Measurements from ENCODE around the gene KLHDC4.

The KLHDC4 gene

DNA sequence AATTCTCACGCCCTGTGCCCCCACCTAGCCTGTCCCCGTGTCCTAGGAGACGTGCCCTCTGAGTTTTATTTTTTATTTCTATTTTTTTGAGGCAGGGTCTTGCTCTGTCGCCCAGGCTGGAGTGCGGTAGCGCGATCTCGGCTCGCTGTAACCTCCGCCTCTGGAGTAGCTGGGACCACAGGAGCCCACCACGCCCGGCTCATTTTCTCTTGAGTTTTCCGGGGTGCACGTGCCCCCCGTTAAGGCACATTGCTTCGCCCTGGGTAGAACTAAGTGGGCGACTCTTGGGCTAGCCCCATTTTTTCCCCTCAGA is 655 bp upstream of the KLHDC4 start:
- TF ChIP-seq YY1 (IDR thresholded peaks at IDR 0.05; ENCODE audit: insufficient read depth, insufficient read length) (no peak), ZNF274 (IDR thresholded peaks at IDR 0.05; ENCODE audit: low read depth, low read length) (no peak)
- H3K9ac ChIP-seq (ENCODE audit: insufficient read length, low read depth) = peak overlapping the region; percentile 91
- H3K4me1 ChIP-seq (ENCODE audit: insufficient read depth, insufficient read length) = peaks cover 8% of the 10 kb centered on the region
- H3K27me3 ChIP-seq (ENCODE audit: insufficient read depth, insufficient read length) = no peaks in the 10 kb centered on the region
- H3K4me3 ChIP-seq (ENCODE audit: insufficient read length, low read depth) = peak overlapping the region; percentile 95
- peaks cover 35% of the 10 kb centered on the region for H3K36me3 ChIP-seq (ENCODE audit: insufficient read depth, insufficient read length, low read length)
- DNase-seq (ENCODE audit: low read depth, low spot score) = no peak
- no peaks in the 10 kb centered on the region for H3K9me3 ChIP-seq (ENCODE audit: insufficient read depth, low read length)

- TF ChIP-seq SUZ12 (IDR thresholded peaks at IDR 0.05; ENCODE audit: extremely low read depth, insufficient read depth, insufficient read length) = no peak
- TF ChIP-seq YY1 (IDR thresholded peaks at IDR 0.05; ENCODE audit: insufficient read depth, insufficient read length) = no peak
- TF ChIP-seq ZNF274 (IDR thresholded peaks at IDR 0.05; ENCODE audit: low read depth, low read length) = no peak
Measured at GRCh38 chr16:87765473-87765775, 362 bp downstream of the KLHDC4 start.

GRCh38 chr16:87764600-87765472 is 950 bp downstream of the KLHDC4 start:
- Histone ChIP-seq H3K27me3 (ENCODE audit: insufficient read depth, insufficient read length) (no peaks in the 10 kb centered on the region), H3K4me3 (ENCODE audit: insufficient read length, low read depth) (peak overlapping the region; percentile 95), H3K9ac (ENCODE audit: insufficient read length, low read depth) (peak overlapping the region; percentile 91), H3K9me3 (ENCODE audit: insufficient read depth, low read length) (no peaks in the 10 kb centered on the region), H3K4me1 (ENCODE audit: insufficient read depth, insufficient read length) (peaks cover 8% of the 10 kb centered on the region), H3K36me3 (ENCODE audit: insufficient read depth, insufficient read length, low read length) (peaks cover 48% of the 10 kb centered on the region)
- TF ChIP-seq SUZ12 (IDR thresholded peaks at IDR 0.05; ENCODE audit: extremely low read depth, insufficient read depth, insufficient read length) = no peak
- no peak for TF ChIP-seq YY1 (IDR thresholded peaks at IDR 0.05; ENCODE audit: insufficient read depth, insufficient read length)
- TF ChIP-seq ZNF274 (IDR thresholded peaks at IDR 0.05; ENCODE audit: low read depth, low read length) = no peak
- no peak for DNase-seq (ENCODE audit: low read depth, low spot score)

More at GRCh38 chr16:87765473-87765775, 362 bp downstream of the KLHDC4 start:
- Histone ChIP-seq H3K4me3 (ENCODE audit: insufficient read length, low read depth) (peak overlapping the region; percentile 95), H3K9ac (ENCODE audit: insufficient read length, low read depth) (peak overlapping the region; percentile 91), H3K4me1 (ENCODE audit: insufficient read depth, insufficient read length) (peaks cover 8% of the 10 kb centered on the region), H3K36me3 (ENCODE audit: insufficient read depth, insufficient read length, low read length) (peaks cover 45% of the 10 kb centered on the region), H3K27me3 (ENCODE audit: insufficient read depth, insufficient read length) (no peaks in the 10 kb centered on the region), H3K9me3 (ENCODE audit: insufficient read depth, low read length) (no peaks in the 10 kb centered on the region)
- no peak for DNase-seq (ENCODE audit: low read depth, low spot score)

DNA sequence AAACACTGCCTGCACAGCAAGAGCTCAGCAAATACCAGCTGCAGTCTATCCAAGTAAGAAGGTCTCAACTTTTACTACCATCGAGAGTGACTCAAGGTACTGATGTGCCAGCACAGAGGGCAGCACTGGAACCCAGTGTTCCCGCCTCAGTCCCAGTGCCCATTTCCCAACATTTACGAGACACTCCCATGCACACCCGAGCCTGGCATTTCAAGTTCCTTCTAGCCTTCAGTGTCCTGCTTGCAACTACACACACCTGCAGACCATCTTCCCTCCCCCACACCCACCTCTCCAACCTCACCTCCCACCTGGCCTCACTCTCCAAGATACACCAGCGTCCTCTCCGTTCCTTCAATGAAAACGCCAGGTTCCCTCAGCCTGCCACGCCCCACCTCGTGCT is 3.2 kb downstream of the KLHDC4 start:
- H3K27me3 ChIP-seq (ENCODE audit: insufficient read depth, insufficient read length) = no peaks in the 10 kb centered on the region
- H3K9ac ChIP-seq (ENCODE audit: insufficient read length, low read depth) = no peak overlapping the region
- H3K36me3 ChIP-seq (ENCODE audit: insufficient read depth, insufficient read length, low read length) = peaks cover 66% of the 10 kb centered on the region
- H3K4me3 ChIP-seq (ENCODE audit: insufficient read length, low read depth) = no peak overlapping the region
- peaks cover 8% of the 10 kb centered on the region for H3K4me1 ChIP-seq (ENCODE audit: insufficient read depth, insufficient read length)
- TF ChIP-seq YY1 (IDR thresholded peaks at IDR 0.05; ENCODE audit: insufficient read depth, insufficient read length) (no peak), ZNF274 (IDR thresholded peaks at IDR 0.05; ENCODE audit: low read depth, low read length) (no peak), SUZ12 (IDR thresholded peaks at IDR 0.05; ENCODE audit: extremely low read depth, insufficient read depth, insufficient read length) (no peak)
- H3K9me3 ChIP-seq (ENCODE audit: insufficient read depth, low read length) = no peaks in the 10 kb centered on the region
- no peak for DNase-seq (ENCODE audit: low read depth, low spot score)

GRCh38 chr16:87762071-87762571 is 3.7 kb downstream of the KLHDC4 start:
- H3K9ac ChIP-seq (ENCODE audit: insufficient read length, low read depth) = no peak overlapping the region

GRCh38 chr16:87761060-87761459 is 4.7 kb downstream of the KLHDC4 start:
- no peak for TF ChIP-seq YY1 (IDR thresholded peaks at IDR 0.05; ENCODE audit: insufficient read depth, insufficient read length)
- TF ChIP-seq ZNF274 (IDR thresholded peaks at IDR 0.05; ENCODE audit: low read depth, low read length) = no peak
- no peak for TF ChIP-seq SUZ12 (IDR thresholded peaks at IDR 0.05; ENCODE audit: extremely low read depth, insufficient read depth, insufficient read length)
- H3K27me3 ChIP-seq (ENCODE audit: insufficient read depth, insufficient read length) = no peaks in the 10 kb centered on the region
- peaks cover 82% of the 10 kb centered on the region for H3K36me3 ChIP-seq (ENCODE audit: insufficient read depth, insufficient read length, low read length)
- no peak overlapping the region for H3K4me3 ChIP-seq (ENCODE audit: insufficient read length, low read depth)
- peaks cover 8% of the 10 kb centered on the region for H3K4me1 ChIP-seq (ENCODE audit: insufficient read depth, insufficient read length)
- no peak overlapping the region for H3K9ac ChIP-seq (ENCODE audit: insufficient read length, low read depth)
- no peaks in the 10 kb centered on the region for H3K9me3 ChIP-seq (ENCODE audit: insufficient read depth, low read length)
- DNase-seq (ENCODE audit: low read depth, low spot score) = no peak

More at GRCh38 chr16:87762071-87762571, 3.7 kb downstream of the KLHDC4 start:
- no peaks in the 10 kb centered on the region for H3K27me3 ChIP-seq (ENCODE audit: insufficient read depth, insufficient read length)
- no peaks in the 10 kb centered on the region for H3K9me3 ChIP-seq (ENCODE audit: insufficient read depth, low read length)
- H3K4me1 ChIP-seq (ENCODE audit: insufficient read depth, insufficient read length) = peaks cover 8% of the 10 kb centered on the region
- H3K36me3 ChIP-seq (ENCODE audit: insufficient read depth, insufficient read length, low read length) = peaks cover 71% of the 10 kb centered on the region
- no peak for DNase-seq (ENCODE audit: low read depth, low spot score)
- no peak for TF ChIP-seq SUZ12 (IDR thresholded peaks at IDR 0.05; ENCODE audit: extremely low read depth, insufficient read depth, insufficient read length)
- no peak for TF ChIP-seq ZNF274 (IDR thresholded peaks at IDR 0.05; ENCODE audit: low read depth, low read length)
- no peak for TF ChIP-seq YY1 (IDR thresholded peaks at IDR 0.05; ENCODE audit: insufficient read depth, insufficient read length)
- no peak overlapping the region for H3K4me3 ChIP-seq (ENCODE audit: insufficient read length, low read depth)

DNA sequence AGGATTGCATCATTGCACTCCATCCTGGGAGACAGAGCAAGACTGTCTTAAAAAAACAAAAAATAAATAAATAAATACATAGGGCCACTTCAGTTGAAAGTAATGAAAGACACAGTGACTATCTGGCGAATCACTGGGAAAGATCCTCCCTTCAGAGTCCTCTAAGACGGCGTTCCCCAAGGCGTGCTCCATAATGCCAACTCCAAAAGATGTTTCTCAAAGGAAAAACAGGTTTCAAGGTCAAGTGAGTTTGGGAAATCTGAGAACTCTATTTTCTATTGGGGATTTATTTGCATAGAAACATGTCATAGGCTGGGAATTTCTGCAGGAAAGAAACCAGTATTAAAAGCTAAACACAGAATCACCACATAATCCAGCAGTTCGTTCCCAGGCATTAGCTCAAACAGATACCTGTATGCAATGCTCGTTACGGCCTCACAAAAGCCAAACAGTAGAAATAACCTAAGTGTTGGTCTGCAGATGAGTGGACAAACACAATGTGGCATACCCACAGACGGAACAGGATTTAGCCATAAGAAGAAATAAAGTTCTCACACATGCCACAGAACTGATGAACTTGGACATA is 7.9 kb downstream of the KLHDC4 start:
- no peak for DNase-seq (ENCODE audit: low read depth, low spot score)
- peaks cover 93% of the 10 kb centered on the region for H3K36me3 ChIP-seq (ENCODE audit: insufficient read depth, insufficient read length, low read length)

More for the DNA sequence above, 7.9 kb downstream of the KLHDC4 start:
- Histone ChIP-seq H3K27me3 (ENCODE audit: insufficient read depth, insufficient read length) (no peaks in the 10 kb centered on the region), H3K9me3 (ENCODE audit: insufficient read depth, low read length) (no peaks in the 10 kb centered on the region), H3K4me3 (ENCODE audit: insufficient read length, low read depth) (no peak overlapping the region), H3K9ac (ENCODE audit: insufficient read length, low read depth) (no peak overlapping the region), H3K4me1 (ENCODE audit: insufficient read depth, insufficient read length) (no peaks in the 10 kb centered on the region)
- no peak for TF ChIP-seq YY1 (IDR thresholded peaks at IDR 0.05; ENCODE audit: insufficient read depth, insufficient read length)
- TF ChIP-seq ZNF274 (IDR thresholded peaks at IDR 0.05; ENCODE audit: low read depth, low read length) = no peak
- no peak for TF ChIP-seq SUZ12 (IDR thresholded peaks at IDR 0.05; ENCODE audit: extremely low read depth, insufficient read depth, insufficient read length)

Measured in NT2/D1 (cell line).